NCI-H2227 treated with DMSO at 0.1 percent for 48 hours (cell line): ENCODE data around the gene ZNF626.
"Not testable (repeated sequence)": the region's sequence is repeated elsewhere in the genome, so short reads cannot be mapped to it uniquely, and the experiment has no call there.

Experiments
- DNase-seq: peaks from one replicate; lab custom pipeline; 2025; lab: John Stamatoyannopoulos, UW

The ZNF626 gene

DNA sequence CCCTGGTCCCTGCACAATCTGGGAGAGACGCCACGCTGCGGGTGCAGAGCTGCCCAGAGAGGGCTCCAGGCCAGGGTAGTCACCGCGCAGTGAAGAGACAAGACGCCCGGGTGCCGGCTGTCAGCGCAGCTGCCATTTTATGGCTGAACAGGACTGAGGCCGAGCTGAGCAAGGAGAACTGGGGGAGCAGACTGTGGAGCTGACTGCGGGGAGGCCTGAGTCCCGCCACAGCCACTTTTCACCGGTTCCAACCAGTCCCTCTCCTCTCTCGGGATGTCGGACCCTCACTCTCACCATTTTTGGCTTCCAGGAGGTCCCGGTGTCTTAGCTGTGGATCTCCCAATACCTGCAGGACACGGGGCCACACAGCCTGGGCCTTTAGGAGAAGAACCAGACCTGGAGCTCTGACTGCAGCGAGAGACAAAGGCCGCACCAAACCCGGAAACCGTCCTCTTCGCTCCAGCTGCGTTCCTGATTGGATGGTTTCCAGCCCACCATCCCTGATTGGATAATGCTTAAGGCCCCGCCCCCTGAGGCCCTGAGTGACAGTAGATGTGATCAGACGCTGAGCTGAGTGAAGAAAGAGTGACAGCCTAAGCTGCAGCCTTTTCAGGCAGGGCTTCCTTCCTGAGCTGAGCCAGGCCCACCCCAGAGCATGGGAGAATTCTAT, at the start of gene ZNF626:
ZNF626 (minus strand) TSS at position 422 of the 670 bp plus-strand sequence; CDS start at position 297, 125 bp downstream.
- peak; percentile 67 for DNase-seq

DNA sequence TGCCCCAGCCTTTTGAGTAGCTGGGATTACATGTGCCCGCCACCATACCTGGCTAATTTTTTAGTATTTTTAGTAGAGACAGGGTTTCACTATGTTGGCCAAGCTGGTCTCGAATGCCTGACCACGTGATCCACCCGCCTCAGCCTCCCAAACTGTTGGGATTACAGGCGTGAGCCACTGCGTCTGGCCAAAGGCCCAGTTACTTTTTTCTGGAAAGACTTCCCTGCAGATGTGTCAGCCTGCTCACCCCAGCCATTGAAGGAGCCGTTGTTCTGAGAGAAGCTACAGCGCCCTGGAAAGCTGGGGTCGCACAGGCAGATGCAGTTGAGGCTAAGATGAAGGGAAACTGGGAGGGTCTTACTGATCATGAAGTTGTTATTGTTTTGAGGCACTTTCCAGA, 7.9 kb upstream of the ZNF626 start:
- DNase-seq = no peak

DNA sequence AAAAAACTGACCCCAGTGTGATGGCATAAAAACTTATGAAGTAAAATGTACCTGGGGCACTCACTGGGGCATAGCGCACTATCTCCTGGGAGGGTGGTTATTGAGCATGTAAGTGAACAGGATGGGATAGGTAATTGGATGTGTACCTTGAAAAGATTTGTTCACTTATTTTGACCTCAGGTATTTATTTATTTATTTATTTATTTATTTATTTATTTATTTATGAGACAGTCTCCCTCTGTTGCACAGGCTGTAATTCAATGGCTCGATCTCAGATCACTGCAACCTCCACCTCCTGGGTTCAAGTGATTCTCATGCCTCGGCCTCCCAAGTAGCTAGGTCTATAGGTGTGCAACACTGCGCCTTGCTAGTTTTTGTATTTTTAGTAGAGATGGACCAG, 5.9 kb upstream of the ZNF626 start:
- DNase-seq = no peak

DNA sequence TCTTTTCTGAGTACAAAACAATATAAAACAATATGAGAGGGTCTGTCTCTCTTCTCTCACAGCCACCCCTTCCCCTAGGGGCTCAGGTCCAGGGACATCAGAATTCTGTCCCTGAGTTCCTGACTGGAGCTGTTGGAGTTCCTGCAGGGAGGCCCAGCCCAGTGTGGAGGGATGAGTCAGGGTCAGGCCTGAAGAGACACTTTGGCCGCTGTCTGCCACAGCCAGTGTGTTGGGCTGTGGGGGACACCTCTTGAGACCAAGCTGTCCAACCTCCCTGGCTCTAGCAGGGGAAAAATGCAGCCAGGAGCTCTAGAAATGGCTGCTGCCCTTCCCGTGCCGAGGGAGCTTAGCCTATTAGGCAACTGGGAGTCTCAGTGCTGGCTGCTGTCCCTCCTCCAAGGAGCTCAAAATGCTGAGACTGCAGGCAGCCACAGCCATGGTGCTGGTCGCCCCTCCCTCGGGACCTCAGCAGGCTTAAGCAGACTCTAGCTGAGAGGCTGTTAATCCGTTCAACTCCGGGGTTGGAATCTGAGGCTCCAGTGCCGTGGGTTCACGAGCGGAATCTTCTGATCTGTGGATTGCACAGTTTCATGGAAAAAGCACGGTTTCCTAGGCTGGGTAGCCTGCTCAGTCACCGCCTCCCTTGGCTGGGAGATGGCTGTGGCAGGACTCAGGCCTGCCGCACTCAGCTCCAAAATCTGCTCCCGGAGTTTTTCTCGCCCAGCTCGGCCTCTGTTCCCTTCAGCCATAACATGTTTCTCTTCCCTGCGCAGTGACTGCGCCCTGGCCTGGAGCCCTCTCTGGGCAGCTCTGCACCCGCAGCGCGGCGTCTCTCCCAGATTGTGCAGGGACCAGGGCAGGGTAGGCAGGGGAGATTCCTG, 3.8 kb upstream of the ZNF626 start:
- DNase-seq = peak; percentile 1

DNA sequence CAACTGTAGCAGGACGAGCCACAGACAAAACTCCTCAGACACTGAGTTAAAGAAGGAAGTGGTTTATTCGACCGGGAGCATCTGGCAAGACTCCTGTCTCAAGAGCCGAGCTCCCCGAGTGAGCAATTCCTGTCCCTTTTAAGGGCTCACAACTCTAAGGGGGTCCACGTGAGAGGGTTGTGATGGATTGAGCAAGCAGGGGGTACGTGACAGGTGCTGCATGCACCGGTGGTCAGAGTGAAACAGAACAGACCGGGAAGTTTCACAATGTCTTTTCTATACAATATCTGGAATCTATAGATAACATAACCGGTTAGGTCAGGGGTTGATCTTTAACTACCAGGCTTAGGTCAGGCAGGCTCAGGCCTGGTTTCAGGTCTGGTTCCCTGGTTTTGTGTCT, 3.1 kb upstream of the ZNF626 start:
- not testable (repeated sequence) for DNase-seq

DNA sequence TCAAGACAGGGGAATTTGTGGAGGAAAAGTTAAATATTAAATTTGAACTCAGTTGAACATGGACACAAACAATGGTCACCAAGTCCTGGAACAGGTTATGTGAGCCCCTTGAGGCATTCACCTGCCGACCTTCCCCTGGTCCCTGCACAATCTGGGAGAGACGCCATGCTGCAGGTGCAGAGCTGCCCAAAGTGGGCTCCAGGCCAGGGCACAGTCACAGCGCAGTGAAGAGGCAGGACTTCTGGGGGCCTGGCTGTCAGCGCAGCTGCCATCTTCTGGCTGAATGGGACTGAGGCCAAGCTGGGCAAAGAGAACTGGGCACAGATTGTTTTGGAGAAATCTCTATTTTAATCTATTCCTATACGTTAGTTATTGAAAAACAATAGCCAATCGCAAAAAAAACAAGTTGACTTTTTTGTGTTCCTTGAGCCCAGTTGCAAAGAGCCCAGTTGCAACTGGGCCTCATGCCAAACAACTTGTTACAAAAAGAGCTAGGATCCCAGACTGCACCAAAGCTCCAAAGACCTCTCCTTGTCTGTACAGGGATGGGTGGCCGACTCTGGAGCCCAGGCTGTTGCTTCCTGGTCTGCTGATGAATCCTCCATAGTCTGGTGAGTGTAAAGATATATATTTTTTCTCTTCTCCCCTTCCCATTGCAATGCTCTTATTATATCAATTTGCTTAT, 1.2 kb upstream of the ZNF626 start:
- no peak for DNase-seq

DNA sequence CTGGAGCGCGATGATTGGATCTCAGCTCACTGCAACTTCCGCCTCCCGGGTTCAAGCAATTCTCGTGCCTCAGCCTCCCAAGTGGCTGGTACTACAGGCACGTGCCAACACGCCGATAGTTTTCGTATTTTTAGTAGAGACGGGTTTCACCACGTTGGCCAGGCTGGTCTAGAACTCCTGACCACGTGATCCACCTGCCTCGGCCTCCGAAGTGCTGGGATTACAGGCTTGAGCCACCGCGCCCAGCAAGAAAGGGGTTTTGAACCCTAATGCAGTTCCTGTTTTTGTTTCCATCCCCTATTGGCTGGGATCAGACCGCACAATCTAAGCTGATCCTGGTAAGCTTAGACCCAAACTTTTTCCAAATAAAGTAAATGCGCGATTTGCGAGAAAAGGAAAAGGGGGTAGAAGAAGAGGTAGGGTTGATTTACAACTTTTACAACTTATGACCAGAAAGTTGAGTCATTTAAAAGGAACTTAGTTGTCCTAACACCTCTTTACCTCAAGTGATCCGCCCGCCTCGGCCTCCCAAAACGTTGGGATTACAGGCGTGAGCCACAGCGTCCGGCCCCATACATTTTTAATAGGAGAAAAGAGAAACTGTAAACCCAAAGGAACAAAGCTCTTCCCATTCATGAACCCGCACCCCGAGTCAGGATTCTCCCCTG, 764 bp downstream of the ZNF626 start:
- DNase-seq = no peak

DNA sequence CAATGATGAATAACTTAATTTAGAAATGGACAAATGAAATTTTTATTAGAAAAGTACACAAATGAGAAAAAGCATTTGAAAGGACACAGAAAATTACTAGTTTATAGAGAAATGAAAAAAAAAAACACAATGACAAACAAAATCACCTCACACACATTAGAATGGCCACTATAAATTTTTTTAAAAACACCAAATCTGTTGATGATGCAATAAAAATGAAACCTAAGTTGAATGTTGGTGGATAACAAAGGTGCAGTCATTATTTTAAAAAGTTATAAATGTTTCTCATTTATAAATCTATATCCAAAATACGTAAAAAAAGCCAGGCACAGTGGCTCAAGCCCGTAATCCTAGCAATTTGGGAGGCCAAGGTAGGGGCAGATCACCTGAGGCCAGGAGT, 20.8 kb downstream of the ZNF626 start:
- no peak for DNase-seq

DNA sequence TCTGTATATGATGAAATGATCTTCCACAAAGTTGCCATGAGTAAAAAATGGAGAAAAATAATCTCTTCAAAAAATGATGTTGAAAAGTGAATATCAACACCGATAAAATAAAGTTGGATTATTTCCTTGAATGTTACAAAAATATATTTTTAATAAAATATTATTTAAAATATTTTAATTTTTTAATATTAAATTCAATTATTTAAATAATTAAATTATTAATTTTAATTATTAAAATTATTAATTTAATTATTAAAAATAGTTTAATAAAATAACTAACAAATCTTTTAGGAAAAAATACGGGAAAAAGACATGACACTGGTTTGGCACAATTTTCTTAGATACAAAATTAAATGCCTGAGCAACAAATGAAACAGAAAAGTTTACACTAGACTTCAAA, 21.3 kb downstream of the ZNF626 start:
- DNase-seq = no peak

DNA sequence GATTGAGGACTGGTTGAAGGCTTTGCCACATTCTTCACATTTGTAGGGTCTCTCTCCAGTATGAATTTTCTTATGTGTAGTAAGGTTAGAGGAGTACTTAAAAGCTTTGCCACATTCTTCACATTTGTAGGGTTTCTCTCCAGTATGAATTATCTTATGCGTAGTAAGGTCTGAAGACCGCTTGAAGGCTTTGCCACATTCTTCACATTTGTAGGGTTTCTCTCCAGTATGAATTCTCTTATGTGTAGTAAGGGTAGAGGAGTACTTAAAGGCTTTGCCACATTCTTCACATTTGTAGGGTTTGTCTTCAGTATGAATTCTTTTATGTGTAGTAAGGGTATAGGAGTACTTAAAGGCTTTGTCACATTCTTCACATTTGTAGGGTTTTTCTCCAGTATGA, 36.8 kb downstream of the ZNF626 start:
- not testable (repeated sequence) for DNase-seq

DNA sequence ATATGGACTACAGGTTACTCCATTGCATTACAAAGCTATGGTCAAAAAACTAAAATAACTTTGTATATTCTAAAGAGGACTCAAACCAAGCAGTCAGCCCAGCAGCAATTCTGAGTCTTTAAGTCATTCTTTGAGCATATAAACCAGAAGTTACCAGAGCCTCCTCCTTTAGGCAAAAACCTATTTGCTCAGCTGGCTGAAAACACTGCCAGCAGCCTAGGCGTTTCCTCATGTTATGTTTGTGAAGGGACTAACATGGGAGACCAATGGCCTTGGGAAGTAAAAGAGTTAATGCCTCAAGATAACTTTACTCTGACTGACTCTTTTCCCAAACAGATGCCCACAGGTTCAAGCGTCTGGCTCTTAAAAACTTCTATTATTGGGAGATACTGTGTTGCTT, 45.3 kb downstream of the ZNF626 start:
- DNase-seq = no peak

DNA sequence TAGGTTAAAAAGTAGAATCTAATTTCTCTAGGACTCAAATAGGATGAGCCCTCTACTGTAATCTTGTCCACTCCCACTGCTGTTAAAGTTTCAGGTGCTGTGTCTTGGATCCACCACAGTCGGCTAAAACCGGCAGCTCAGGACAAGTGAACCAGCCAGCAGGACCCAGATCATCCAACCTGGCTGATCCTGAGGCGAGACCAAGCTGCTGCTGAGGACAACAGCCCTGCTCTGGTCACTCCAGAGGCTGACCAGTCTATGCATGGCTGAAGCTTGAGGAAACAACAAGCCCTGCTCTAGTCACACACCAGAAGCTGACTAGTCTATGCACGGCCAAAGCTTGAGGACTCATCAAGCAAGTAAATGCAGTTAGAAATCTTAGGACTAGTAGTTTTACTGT, 46.4 kb downstream of the ZNF626 start:
- not testable (repeated sequence) for DNase-seq

DNA sequence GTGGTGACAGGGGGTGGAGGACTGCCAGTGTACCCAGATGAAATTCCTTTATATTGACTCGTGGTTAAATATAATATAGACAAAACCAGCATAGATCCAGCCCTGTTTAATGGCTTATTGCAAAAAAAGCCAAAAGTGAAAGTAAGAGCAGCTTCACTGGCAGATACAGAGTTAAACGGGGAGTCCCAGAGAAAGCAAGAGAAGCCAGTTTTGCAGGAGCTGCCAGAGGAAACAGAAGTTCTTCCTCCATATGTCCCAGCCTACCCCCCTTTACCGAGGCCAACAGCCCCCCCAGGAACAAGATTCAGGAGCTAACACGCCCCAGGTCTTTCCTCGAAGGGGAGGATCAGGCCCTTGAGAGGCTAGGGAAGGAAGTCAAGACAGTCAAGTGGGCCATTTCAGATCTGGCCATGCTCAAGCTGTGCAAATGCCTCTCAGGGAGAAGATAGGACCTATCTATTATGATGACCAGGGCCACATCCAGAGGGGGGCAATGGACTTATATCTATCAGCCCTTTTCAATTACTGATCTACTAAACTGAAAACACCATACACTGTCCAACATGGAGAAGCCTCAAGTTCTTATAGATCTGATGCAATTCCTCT, 48.6 kb downstream of the ZNF626 start:
- DNase-seq = no peak

DNA sequence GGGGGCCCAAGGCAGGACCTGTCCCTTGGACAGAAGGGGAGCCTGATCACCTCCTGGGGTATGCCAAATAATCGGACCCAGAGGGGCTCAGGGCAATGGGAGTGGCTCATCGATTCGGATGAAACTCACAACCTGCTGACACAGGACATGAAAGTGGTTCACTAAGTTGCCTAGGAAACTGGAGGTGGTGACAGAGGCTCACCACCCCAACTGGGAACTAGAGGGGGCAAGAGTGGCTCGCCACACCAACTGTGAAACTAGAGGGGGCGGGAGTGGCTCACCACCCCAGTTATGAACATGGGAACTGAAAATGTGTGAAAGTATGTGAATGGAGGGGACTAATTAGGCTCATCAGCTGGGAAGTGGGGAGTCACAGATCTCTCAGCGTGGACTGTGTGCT, 49.5 kb downstream of the ZNF626 start:
- no peak for DNase-seq

DNA sequence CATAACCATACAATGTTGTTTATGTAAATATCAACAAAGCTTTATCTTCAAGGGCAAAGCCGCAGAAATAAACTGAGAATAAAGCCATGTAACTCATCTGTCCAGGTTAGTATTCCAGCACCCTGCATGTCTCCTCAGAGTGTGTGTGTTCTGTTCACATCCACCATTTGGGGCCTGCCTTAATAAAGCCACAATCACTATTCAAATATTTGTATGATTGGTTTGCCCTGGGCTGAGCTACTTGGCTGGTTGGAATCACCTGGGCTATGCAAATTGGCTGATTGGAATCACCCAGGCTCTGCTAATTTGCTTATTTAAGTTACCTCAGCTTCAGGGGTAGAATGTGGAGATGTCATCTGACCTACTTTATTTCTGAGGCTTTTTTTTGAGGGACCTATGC, 53.4 kb downstream of the ZNF626 start:
- DNase-seq = no peak
